ENCODE data around the gene NTF4. TPM values are rescaled to one million over a fixed set of nuclear protein-coding genes. Genes with fewer than 3 reads are reported as not detected.
"Not testable (repeated sequence)": the region's sequence is repeated elsewhere in the genome, so short reads cannot be mapped to it uniquely, and the experiment has no call there.

Gene NTF4
- total RNA-seq, 1 experiment from 2014 or later = 0.18 TPM

GRCh38 chr19:49081273-49081672 lies 16.7 kb upstream of the NTF4 start:
- H3K9me3 ChIP-seq (ENCODE audit: low read length) = no peaks in the 10 kb centered on the region
- H3K4me2 ChIP-seq (ENCODE audit: low read length) = no peak overlapping the region
- no peaks in the 10 kb centered on the region for H3K27me3 ChIP-seq (ENCODE audit: low read length)
- ChIA-PET CTCF (no interaction called here), POLR2A (ENCODE audit: unreplicated experiment) (no interaction called here)
- no peak overlapping the region for H3K4me3 ChIP-seq (ENCODE audit: low read length)
- no peak for DNase-seq
- BruUV-seq (replicated peaks) = no TSS peak
- H2AFZ ChIP-seq (ENCODE audit: low read length) = no peak overlapping the region
- ATAC-seq = no peak
- H4K20me1 ChIP-seq (ENCODE audit: low read length) = peaks cover 8% of the 10 kb centered on the region
- TF ChIP-seq CTCF (conservative IDR thresholded peaks at IDR 0.05; ENCODE audit: low read depth, low read length) = no peak
- no peak for TF ChIP-seq EZH2 (IDR thresholded peaks at IDR 0.05; ENCODE audit: low read length, unreplicated experiment)
- no peak for TF ChIP-seq EZH2phosphoT487 (IDR thresholded peaks at IDR 0.05; ENCODE audit: borderline replicate concordance, low read length)
- 0 out of 2 replicates have a peak, but pooled peaks cover 4% of the 10 kb centered on the region for H3K4me1 ChIP-seq (ENCODE audit: insufficient read depth, low read length)
- H3K79me2 ChIP-seq (ENCODE audit: low read length) = peaks cover 10% of the 10 kb centered on the region
- no peak overlapping the region for H3K9ac ChIP-seq (ENCODE audit: low read length)
- H3F3A ChIP-seq (ENCODE audit: low read length, unreplicated experiment) = no peaks in the 10 kb centered on the region
- no peak overlapping the region for H3K27ac ChIP-seq (ENCODE audit: low read length)
- peaks cover 1% of the 10 kb centered on the region; the same call in 1 of the 2 replicates for H3K36me3 ChIP-seq (ENCODE audit: low read depth, low read length)
- intact Hi-C loops (cut with micrococcal nuclease) = no loop called here
- H3K9me2 ChIP-seq (replicated peaks; ENCODE audit: low read length) = no peaks in the 10 kb centered on the region

DNA sequence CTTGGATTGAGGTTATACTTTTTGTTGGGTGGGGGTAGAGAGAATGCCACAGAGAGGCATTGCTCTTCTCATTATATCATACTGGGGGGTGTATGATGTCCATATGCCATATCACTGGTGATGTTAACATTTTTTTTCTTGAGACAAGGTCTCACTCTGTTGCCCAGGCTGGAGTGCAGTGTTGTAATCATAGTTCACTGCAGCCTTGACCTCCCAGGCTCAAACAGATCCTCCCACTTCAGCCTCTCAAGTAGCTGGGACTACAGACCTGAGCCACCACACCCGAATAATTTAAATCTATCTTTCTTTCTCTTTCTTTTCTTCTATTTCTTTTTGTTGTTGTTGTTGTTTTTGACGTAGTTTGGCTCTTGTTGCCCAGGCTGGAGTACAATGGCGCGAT lies 15.8 kb upstream of the NTF4 start:
- ChIA-PET POLR2A (ENCODE audit: unreplicated experiment) (no interaction called here), CTCF (no interaction called here)
- H3K9me3 ChIP-seq (ENCODE audit: low read length) = no peaks in the 10 kb centered on the region
- no peaks in the 10 kb centered on the region for H3K27me3 ChIP-seq (ENCODE audit: low read length)
- no peaks in the 10 kb centered on the region for H3K36me3 ChIP-seq (ENCODE audit: low read depth, low read length)
- H3K4me1 ChIP-seq (ENCODE audit: insufficient read depth, low read length) = 0 out of 2 replicates have a peak, but pooled peaks cover 4% of the 10 kb centered on the region
- no peak overlapping the region for H3K9ac ChIP-seq (ENCODE audit: low read length)
- H2AFZ ChIP-seq (ENCODE audit: low read length) = no peak overlapping the region
- H3K79me2 ChIP-seq (ENCODE audit: low read length) = peaks cover 2% of the 10 kb centered on the region
- ATAC-seq (no peak), DNase-seq (no peak)
- intact Hi-C loops (cut with micrococcal nuclease) = no loop called here
- H4K20me1 ChIP-seq (ENCODE audit: low read length) = no peaks in the 10 kb centered on the region
- no peaks in the 10 kb centered on the region for H3K9me2 ChIP-seq (replicated peaks; ENCODE audit: low read length)
- no peak overlapping the region for H3K4me2 ChIP-seq (ENCODE audit: low read length)
- no peak overlapping the region for H3K4me3 ChIP-seq (ENCODE audit: low read length)
- no peaks in the 10 kb centered on the region for H3F3A ChIP-seq (ENCODE audit: low read length, unreplicated experiment)
- no peak overlapping the region for H3K27ac ChIP-seq (ENCODE audit: low read length)
- BruUV-seq (replicated peaks) = no TSS peak
- TF ChIP-seq EZH2phosphoT487 (IDR thresholded peaks at IDR 0.05; ENCODE audit: borderline replicate concordance, low read length) (no peak), CTCF (conservative IDR thresholded peaks at IDR 0.05; ENCODE audit: low read depth, low read length) (no peak)

DNA sequence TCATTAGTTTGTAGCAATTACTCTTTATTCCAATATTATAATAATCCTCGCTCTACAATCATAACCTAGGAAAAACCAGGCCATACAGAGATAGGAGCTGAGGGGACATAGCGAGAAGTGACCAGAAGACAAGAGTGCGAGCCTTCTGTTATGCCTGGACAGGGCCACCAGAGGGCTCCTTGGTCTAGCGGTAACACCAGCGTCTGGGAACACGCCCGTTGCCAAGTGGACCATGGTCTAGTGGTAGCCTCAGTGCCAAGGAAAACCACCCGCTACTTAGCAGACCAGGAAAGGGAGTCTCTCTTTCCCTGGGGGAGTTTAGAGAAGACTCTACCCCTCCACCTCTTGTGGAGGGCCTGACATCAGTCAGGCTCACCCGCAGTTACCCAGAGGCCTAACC lies 10.3 kb upstream of the NTF4 start:
- peak; percentile 54 for DNase-seq
- H3K9ac ChIP-seq (ENCODE audit: low read length); H3K4me2 ChIP-seq (ENCODE audit: low read length); ATAC-seq; H3K27ac ChIP-seq (ENCODE audit: low read length); H3K4me3 ChIP-seq (ENCODE audit: low read length); H4K20me1 ChIP-seq (ENCODE audit: low read length); H3K4me1 ChIP-seq (ENCODE audit: insufficient read depth, low read length); H3K27me3 ChIP-seq (ENCODE audit: low read length); H3F3A ChIP-seq (ENCODE audit: low read length, unreplicated experiment); H3K79me2 ChIP-seq (ENCODE audit: low read length); H3K9me2 ChIP-seq (replicated peaks; ENCODE audit: low read length); H3K9me3 ChIP-seq (ENCODE audit: low read length); H3K36me3 ChIP-seq (ENCODE audit: low read depth, low read length); BruUV-seq (replicated peaks); H2AFZ ChIP-seq (ENCODE audit: low read length): not testable (repeated sequence)
- intact Hi-C loops (cut with micrococcal nuclease) = loop anchor here (10.0 kb wide), 1 partner anchor 80 kb away; the partner anchor contains the start of genes GYS1 and RUVBL2
- ChIA-PET CTCF (interaction anchor here (0.6 to 1.5 kb wide), 5 partner anchors 59 to 293 kb away, joined by 3 to 6 read pairs (median 4); no protein-coding TSS in a partner anchor), POLR2A (ENCODE audit: unreplicated experiment) (interaction anchor here (0.7 kb wide), 1 partner anchor 18 kb away, joined by 3 read pairs; no protein-coding TSS in a partner anchor)
- peak; percentile 40; the same call in 1 of the 2 replicates for TF ChIP-seq CTCF (conservative IDR thresholded peaks at IDR 0.05; ENCODE audit: low read depth, low read length)

All from PC-3 (cell line).